ENCODE results near the gene INSYN2B.

DNA sequence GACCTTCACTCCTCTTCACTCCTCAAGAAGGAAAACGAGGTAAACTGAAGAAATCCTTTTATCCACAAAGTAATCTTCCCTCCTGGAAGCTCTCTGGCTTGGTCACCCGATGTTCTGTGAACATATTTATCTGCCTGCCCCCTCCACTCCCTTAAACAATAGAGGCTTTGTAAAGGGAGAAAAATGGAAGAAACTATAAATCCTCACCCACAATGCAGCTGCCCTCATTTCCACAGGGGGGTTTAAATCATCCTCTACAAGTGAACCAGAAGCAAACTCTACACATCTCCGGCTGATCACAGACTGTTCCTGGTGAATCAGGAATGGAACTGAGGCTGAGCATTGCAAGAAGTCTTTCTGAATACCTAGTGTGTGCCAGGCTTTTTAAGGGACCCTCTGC lies 7.2 kb downstream of the INSYN2B start:
- TF ChIP-seq CTCF (IDR thresholded peaks at IDR 0.05) (no peak), POLR2A (IDR thresholded peaks at IDR 0.05) (no peak)
